Vagina (tissue), 2 donors: ENCODE data around the gene ACSM5.
"Not testable (repeated sequence)": the region's sequence is repeated elsewhere in the genome, so short reads cannot be mapped to it uniquely, and the experiment has no call there.

ENCODE experiments used
- CTCF ChIP-seq, 3 experiments: fragments of 450-650 bp in 2 of 3; fragments of 200-600 bp in 1 of 3; sonication (generic) in 1 of 3; IDR thresholded peaks; one replicate each; pipeline ENCODE4 v1.5.1; 2017 to 2019; ENCODE audit warnings: antibody characterized with exemption in 3 of 3, mild to moderate bottlenecking in 2 of 3, moderate library complexity in 2 of 3
- POLR2A ChIP-seq, 2 donors: fragments of 450-650 bp; IDR thresholded peaks; one replicate each; pipeline ENCODE4 v1.6.1; 2017; ENCODE audit warnings: antibody characterized with exemption in 2 of 2, mild to moderate bottlenecking in 2 of 2, moderate library complexity in 2 of 2

- not testable (repeated sequence) for TF ChIP-seq CTCF, POLR2A (IDR thresholded peaks at IDR 0.05)
Observed at GRCh38 chr16:20451364-20451763, 42.0 kb downstream of the ACSM5 start, which contains the start of gene ACSM2A.
